Measurements from ENCODE around the gene TJAP1.

The TJAP1 gene

DNA sequence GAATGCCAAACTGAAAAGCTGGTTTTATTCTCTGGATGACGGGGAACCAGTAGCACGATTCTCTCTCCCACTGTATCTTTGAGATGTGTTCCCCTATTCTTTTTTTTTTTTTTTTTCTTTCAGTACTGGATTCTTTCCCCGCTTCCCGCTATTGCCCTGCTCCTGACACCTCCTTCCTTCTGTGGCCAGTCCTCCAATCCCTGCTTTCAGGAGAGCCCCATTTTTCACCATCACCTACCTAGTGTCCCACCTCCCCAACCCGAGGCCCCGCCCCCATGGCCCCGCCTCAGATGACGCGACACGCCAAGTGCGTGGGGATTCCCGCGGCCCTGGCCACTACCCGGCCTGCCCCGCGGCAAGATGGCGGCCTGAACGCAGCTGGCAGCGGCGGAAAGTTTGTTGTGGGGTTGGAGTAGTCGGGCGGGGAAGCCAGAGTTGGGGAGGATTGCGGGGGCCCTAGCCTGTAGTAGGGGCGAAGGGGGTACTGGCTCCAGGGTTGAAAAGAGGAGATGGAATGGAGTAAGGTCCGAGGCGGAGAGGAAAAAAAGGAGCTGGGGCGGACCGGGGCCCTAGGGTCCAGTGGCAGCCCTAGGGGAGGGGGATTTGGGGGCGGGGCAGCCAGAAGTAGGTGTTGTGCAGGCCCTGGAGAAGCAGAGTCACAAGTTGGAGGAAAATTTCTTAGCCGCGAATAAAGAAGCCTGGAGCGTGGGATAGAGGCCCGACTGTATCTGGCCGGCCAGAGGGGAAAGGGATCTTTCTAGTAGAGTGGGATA, at the start of gene TJAP1:
Gene TJAP1 (plus strand): TSS at position 336 of the 773 bp plus-strand sequence. CDS start 21,432 bp downstream, outside the sequence.
- peak; percentile 85 for DNase-seq

- DNase-seq = no peak
Measured at GRCh38 chr6:43428112-43428570, 49.2 kb upstream of the TJAP1 start.

GRCh38 chr6:43428874-43429273, 48.5 kb upstream of the TJAP1 start:
- no peak for DNase-seq

- DNase-seq = no peak
Measured at GRCh38 chr6:43432009-43432945, 45.1 kb upstream of the TJAP1 start.

DNA sequence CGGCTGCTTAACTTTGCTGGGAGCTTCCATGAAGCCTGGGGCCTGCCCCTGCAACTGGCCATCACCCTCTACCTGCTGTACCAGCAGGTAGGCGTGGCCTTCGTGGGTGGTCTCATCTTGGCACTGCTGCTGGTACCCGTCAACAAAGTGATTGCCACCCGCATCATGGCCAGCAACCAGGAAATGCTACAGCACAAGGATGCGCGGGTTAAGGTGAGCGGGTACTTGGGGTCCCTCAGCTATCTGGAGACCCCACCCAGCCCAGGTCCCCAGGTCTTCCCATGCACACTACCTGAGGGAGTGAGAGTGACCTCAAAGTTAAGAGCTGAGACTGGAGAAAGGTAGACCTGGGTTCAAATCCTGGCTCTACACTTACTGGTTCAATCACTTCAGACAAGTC, 44.2 kb upstream of the TJAP1 start:
- no peak for DNase-seq

DNA sequence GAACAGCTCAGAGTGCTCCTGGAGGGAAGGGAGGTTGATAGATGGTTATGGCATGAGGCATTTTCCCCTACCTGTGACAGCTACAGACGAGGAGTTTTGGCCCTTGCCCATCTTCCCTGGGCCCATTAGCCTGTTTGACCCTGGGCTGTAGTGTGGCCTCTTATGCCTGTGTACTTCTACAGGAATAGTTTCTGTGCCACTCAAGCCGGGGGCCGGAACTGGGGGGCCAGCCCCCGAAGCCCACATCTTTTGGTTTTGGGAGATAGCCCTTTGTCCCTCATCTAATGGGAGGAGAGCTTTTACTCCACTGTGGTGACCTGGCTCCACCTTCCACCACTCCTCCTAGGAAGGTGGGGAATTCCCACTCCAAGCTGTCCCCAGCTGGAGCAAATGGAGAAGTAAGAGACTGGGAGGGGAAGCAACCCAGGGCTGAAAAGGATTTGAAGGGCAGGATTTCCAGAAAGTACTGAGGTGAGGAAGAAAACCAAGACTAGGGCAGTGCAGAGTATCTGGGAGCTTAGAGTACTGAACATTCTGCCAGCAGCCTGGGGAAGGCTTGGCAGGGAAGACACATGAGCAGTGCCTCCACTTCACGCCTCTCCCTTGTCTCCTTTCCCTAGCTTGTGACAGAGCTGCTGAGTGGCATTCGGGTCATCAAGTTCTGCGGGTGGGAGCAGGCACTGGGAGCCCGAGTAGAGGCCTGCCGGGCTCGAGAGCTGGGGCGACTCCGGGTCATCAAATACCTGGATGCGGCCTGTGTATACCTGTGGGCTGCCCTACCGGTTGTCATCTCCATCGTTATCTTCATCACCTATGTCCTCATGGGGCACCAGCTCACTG, 43.1 kb upstream of the TJAP1 start:
- no peak for DNase-seq

DNA sequence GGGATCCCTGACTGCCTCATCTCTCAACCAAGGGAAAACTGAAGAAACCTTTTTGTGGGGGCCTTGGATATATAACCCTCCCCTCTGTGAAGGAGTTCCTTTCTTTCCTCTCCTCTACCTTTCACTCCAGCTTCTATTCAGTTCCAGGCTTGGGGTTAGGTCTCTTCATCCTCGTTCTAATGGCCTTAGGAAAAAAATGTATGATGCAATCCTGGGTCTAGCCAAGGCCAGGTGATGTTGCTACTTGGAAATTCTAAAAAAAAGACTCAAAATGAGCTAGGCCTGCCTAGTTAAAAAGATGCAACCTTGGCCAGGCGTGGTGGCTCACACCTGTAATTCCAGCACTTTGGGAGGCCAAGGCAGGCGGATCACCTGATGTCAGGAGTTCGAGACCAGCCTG, 42.4 kb upstream of the TJAP1 start:
- DNase-seq = no peak

DNA sequence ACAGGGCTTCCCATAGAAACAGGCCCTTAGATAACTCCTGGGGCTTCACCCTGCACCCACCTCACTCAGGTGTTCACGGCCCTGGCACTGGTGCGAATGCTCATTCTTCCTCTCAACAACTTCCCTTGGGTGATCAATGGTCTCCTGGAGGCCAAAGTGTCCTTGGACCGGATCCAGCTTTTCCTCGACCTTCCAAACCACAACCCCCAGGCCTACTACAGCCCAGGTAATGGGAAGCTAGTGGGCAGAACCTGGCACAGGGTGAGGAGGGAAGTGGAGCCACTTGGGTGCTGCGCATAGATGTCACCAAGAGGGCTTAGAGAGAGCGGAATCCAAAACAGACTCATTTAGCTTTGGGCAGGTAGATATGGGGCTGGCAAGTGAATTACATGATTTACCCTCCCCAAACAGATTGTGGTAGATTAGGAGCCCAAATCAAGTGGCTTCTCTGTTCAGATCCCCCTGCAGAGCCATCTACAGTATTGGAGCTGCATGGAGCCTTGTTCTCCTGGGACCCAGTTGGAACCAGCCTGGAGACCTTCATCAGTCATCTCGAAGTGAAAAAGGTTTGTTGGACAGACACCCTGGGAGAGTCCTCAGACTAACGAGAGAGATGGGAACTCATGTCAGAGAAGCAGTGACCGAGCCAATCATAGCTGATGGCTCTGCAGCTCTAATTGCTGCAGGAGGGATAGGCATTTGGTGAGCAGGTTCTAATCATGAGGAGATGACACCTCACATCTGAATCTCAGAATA, 41.5 kb upstream of the TJAP1 start:
- DNase-seq = no peak

GRCh38 chr6:43436577-43437282, 40.6 kb upstream of the TJAP1 start:
- DNase-seq = peak; percentile 18

DNA sequence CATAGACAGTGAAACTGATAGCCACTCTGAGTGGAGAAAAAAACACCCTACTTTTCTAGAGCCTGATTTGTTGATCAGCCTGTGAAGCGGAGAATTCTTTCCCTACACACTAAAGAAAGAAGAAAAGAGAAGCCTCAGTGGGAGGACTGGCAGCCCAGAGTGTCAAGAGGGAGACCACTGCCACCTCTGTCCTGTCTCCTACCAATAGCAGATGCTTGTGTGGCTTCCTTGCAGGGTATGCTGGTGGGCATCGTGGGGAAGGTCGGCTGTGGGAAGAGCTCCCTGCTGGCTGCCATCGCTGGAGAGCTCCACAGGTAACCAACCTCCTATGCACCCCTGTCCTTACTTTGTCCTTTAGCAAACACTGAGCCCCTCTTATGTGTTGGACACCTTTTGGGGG, 39.7 kb upstream of the TJAP1 start:
- no peak for DNase-seq

DNA sequence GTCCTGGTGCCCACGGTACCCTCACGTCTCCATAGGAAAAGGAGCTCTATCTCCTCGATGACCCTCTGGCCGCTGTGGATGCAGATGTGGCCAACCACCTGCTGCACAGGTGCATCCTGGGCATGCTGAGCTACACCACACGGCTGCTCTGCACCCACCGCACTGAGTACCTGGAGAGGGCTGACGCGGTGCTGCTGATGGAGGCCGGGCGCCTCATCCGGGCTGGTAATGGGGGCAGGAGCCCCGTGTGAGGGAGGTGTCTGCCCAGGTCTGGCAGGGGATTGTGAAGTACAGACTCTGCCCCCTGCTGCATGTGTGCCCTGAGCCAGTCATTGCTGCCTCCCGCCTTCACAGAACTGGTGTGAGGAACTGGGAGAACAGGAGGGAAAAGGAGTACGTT, 34.4 kb upstream of the TJAP1 start:
- no peak for DNase-seq

- DNase-seq = no peak
Measured at GRCh38 chr6:43444036-43444435, 33.3 kb upstream of the TJAP1 start.

DNA sequence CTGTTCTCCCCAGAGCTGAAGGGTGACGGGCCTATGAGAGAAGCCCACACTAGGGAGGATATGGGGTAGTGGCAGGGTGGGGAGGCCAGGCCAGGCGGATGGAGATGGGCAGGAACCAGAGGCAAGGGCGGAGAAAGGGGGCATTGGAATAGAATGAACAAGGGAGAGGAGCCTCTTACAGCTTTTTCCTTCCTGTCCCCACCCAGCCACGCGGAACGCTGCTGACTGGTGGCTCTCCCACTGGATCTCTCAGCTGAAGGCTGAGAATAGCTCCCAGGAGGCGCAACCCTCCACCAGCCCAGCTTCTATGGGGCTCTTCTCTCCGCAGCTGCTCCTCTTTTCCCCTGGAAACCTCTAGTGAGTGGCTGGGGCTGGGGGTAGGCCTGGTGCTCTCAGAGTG, 32.8 kb upstream of the TJAP1 start:
- no peak for DNase-seq

DNA sequence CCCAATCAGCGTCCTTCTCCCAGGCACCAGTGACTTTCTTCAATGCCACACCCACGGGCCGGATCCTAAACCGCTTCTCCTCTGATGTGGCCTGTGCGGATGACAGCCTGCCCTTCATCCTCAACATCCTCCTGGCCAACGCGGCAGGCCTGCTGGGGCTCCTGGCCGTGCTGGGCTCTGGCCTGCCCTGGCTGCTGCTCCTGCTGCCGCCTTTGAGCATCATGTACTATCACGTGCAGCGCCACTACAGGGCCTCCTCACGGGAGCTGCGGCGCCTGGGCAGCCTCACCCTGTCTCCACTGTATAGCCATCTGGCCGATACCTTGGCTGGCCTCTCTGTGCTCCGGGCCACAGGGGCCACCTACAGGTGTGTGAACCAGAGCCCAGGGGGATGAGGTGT, 31.8 kb upstream of the TJAP1 start:
- DNase-seq = no peak

GRCh38 chr6:43447604-43448003, 29.8 kb upstream of the TJAP1 start:
- no peak for DNase-seq

- no peak for DNase-seq
Measured at GRCh38 chr6:43448916-43449315, 28.5 kb upstream of the TJAP1 start.

DNA sequence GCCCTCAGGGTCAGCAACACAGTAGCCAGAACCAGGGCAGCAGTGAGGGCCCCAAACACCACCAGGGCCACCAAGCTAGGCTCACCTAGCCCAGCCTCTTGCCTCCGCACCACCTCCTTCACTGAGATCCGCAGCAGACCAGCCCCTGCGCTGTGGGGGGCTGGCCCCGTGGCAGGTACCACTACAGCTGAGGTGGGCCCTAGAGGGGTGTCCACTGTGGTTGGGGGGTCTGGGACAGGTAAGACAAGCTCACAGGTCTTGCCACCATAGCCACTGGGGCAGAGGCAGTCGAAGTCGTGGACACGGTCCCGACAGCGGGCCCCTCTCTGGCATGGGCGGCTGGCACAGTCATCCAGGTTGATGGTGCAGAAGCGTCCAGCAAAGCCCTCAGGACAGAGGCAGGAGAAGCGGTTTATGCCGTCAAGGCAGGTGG, 26.7 kb upstream of the TJAP1 start:
- DNase-seq = no peak

DNA sequence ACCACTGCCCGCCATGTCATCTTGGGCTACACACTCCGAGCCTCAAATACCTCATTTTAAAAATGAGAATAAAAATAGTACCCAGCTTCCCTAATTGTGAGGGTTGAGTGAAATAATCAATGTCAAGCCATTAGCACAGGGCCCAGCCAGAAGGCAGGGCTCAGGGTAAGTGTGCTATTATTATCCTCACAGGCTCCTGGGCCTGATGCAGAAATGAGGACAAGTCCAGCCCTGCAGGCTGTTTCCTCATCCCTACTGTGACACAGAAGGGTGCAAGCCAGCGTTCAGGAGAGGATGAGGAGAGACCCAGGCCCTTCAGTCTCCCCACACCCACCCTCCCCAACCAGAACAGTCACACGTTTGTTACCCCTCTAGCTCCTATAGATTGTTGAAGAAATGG, 26.0 kb upstream of the TJAP1 start:
- DNase-seq = no peak

- no peak for DNase-seq
Measured at GRCh38 chr6:43451939-43452338, 25.4 kb upstream of the TJAP1 start.

DNA sequence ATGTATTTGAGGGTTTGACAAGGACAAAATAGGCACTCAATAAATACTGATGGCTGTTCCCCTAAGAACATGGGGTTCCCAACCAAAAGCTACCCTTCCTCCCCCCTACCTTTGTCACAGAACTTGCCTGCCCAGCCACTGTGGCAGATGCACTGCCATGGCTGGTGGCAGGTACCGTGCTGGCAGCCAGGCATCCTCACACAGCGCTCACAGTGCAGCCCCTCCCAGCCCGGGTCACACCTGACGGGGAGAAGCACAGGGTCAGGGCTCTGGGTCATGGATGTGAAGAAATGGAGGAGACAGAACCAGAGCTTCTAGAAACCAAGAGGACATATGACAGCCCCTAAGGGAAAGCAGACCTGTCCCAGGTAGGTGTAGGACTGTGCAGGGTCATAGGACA, 24.5 kb upstream of the TJAP1 start:
- no peak for DNase-seq

DNA sequence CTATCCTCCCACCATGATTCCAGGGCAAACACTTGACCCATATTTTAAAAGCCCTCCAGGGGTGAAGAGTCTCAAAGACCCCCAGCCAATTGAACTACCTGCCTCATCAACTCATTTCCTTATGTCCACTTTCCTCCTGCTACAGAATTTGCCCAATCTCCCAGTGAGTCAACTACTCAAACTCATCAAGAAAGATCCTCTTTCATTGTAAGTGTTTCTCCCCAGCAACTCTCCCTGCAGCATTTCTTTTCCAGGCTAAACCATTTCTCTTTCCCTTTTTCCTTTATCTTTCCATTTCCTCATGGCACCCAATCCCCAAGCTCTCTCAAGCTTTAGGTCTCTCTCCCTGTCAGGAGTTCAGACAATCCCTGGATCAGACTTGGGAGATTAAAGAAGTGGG, 23.5 kb upstream of the TJAP1 start:
- no peak for DNase-seq

DNA sequence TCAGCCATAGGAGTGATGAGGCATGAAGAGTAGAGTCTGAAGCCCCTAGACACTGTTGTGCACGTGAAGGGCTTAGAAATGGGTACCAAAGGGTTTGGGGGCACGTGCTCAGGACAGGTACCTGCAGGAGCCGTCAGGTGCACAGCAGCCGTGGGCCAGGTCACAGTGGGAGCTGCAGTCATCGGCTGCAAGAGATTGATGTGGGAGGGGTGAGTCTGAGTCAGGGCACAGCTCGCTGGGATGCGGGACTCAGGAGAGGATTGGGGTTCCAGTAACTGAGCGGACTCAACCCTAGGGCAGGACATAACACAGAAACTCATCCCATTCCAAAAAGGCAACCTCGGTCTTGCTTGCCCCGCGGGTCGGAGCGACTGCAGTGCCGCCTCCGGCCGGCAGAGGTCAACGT, 23.1 kb upstream of the TJAP1 start:
- DNase-seq = no peak

Data from T1000 (cell line).